BE2C (cell line): ENCODE measurements around the gene TMEM59L. TPM values are rescaled to one million over a fixed set of nuclear protein-coding genes. Genes with fewer than 3 reads are reported as not detected.

Experiments used
- DNase-seq: peaks from one replicate; pipeline ENCODE4 v3.0.0-alpha.2; 2020
- H3K27me3 ChIP-seq: fragments of 250-450 bp; sonication (Bioruptor Pico); 2 replicates; pipeline ENCODE4 v1.5.1; 2020; ENCODE audit warnings: mild to moderate bottlenecking
- H3K36me3 ChIP-seq: fragments of 250-450 bp; sonication (Bioruptor Pico); 2 replicates; pipeline ENCODE4 v1.5.1; 2020; ENCODE audit warnings: mild to moderate bottlenecking
- H3K4me1 ChIP-seq: fragments of 250-450 bp; sonication (Bioruptor Pico); 2 replicates; pipeline ENCODE4 v1.5.1; 2020
- H3K4me3 ChIP-seq: 2 replicates; pipeline ENCODE4 v1.5.1; 2011; ENCODE audit warnings: low read depth, low read length
- H3K9me3 ChIP-seq: fragments of 250-450 bp; sonication (Bioruptor Pico); 2 replicates; pipeline ENCODE4 v1.5.1; 2020
- polyA plus RNA-seq: library from polyadenylated mRNA; unstranded; fragments of >200 nt; gene quantifications from one replicate; pipeline ENCODE4 v1.2.1, GENCODE V29; 2012; ENCODE audit warnings: low read depth, missing spikeins; ENCODE audit not compliant: insufficient read length, insufficient read depth
- TF ChIP-seq, protein P1 (sequence below): IDR thresholded peaks from 2 replicates; pipeline ENCODE4 v1.5.1; 2012; ENCODE audit warnings: mild to moderate bottlenecking, low read depth, low read length

Gene TMEM59L
- 69.1 TPM for polyA plus RNA-seq

DNA sequence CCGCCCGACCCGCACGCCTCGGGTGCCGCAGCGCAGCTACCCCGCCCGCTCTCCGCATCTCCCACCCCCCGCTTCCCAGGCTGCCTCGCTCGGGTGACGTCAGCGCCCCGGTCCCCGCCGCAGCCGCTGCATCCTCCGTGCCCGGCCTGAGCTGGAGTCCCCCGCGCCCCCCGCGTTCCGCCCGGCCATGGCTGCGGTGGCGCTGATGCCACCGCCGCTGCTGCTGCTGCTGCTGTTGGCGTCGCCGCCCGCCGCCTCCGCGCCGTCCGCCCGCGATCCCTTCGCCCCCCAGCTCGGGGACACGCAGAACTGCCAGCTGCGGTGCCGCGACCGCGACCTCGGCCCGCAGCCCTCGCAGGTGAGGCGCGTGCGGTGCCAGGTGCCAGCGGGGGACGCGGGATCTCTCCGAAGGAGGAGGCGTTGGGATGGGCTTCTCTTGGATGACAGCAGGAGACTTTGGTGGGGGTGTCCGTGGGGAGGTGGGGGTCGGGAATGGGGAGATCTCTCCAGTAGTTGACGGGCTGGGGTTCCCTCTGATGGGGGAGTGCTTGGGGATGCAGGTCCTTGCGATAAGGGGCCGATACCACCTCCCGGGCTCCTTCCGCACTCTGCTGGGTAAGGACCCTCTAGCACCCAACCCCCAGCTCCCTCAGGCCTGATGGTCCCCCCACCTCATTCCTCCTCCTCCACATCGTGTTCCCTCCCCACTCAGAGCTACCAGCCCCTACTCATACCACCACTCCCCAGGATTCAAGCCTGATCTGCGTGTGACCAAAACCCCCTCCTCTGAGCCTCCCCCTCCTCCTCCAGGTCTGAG lies at the start of gene TMEM59L:
Gene TMEM59L (plus strand): TSS at position 99 of the 817 bp plus-strand sequence. CDS start 89 bp downstream, at position 188.
- no peaks in the 10 kb centered on the region for H3K4me1 ChIP-seq
- TF ChIP-seq, protein P1, sequence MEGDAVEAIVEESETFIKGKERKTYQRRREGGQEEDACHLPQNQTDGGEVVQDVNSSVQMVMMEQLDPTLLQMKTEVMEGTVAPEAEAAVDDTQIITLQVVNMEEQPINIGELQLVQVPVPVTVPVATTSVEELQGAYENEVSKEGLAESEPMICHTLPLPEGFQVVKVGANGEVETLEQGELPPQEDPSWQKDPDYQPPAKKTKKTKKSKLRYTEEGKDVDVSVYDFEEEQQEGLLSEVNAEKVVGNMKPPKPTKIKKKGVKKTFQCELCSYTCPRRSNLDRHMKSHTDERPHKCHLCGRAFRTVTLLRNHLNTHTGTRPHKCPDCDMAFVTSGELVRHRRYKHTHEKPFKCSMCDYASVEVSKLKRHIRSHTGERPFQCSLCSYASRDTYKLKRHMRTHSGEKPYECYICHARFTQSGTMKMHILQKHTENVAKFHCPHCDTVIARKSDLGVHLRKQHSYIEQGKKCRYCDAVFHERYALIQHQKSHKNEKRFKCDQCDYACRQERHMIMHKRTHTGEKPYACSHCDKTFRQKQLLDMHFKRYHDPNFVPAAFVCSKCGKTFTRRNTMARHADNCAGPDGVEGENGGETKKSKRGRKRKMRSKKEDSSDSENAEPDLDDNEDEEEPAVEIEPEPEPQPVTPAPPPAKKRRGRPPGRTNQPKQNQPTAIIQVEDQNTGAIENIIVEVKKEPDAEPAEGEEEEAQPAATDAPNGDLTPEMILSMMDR: no peak
- DNase-seq: peak; percentile 54
- peaks cover 73% of the 10 kb centered on the region for H3K27me3 ChIP-seq
- H3K4me3 ChIP-seq: peak within 1 kb of the TSS; percentile 38
- no peaks in the 10 kb centered on the region for H3K9me3 ChIP-seq
- no peaks in the 10 kb centered on the region for H3K36me3 ChIP-seq

DNA sequence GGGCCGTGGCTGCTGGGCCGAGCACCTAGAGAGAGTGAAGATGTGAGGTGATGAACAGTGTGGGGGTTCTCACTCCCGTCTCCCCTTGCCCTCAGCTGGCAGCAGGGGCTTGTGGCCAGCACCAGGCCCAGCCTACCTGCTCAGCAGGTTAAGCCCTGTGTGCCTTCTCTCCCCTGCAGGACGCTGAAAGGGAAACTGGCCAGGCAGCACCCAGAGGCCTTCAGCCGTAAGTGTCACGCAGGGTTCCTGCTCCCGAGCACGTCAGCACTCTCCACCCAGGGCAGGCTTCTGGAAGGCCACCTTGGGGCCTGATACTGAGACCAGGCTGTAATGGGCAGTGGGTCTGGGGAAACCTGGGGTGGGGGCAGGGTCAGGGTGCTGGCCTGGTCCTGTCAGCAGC lies 45.7 kb upstream of the TMEM59L start:
- Histone ChIP-seq H3K4me3 (no peak overlapping the region), H3K4me1 (no peaks in the 10 kb centered on the region), H3K9me3 (no peaks in the 10 kb centered on the region), H3K27me3 (no peaks in the 10 kb centered on the region), H3K36me3 (peaks cover 43% of the 10 kb centered on the region)
- TF ChIP-seq, protein P1: no peak
- no peak for DNase-seq

DNA sequence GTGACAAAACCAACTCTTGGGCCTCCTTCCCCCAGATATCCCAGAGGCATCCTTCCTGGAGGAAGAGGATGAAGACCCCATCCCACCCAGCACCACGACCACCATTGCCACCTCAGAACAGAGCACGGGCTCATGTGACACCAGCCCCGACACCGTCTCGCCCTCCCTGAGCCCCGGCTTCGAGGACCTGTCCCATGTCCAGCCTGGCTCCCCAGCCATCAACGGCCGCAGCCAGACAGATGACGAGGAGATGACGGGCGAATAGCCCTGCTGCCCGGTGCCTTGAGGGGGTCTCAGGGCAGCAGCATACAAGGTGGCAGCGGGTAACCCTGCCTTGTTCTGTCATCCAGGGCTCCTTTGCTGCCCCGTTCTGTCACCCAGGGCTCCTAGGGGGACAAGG lies 44.3 kb upstream of the TMEM59L start:
- Histone ChIP-seq H3K4me1 (no peaks in the 10 kb centered on the region), H3K36me3 (peaks cover 46% of the 10 kb centered on the region), H3K9me3 (no peaks in the 10 kb centered on the region), H3K27me3 (no peaks in the 10 kb centered on the region), H3K4me3 (no peak overlapping the region)
- no peak for DNase-seq
- TF ChIP-seq, protein P1: no peak

DNA sequence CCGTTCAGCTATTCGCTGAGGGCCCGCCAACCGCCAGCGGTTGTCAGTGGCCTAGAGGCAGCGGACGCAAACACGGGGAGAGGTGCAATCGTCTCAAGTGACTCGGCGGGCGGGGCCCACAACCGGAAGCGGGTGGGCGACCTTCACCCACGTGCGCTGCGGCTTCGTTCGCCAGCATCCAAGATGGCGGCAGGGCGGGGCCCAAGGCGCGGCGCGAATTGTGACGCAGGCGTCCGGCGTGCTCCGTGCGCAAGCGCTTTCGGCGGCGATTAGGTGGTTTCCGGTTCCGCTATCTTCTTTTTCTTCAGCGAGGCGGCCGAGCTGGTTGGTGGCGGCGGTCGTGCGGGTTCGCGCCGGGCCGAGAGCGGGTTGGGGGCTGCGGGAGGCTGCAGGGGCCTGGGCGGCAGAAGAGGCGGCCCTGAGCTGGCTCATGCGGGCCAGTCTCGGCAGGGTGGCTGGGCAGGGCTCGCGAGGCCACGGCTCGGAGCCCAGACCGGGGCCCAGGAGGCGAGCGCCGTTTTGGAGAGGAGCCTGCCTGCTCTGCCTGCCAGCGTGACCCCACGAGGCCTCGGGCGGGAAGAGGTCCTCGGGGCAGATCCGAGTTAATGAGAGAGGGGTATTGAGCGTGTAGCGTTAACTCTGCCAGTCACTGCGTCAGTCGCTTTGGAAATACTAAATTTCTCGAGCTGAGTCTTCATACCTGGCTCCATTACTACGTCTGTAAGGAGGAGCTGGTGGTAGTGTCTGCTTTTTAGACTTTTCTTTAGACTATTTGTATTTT lies 40.9 kb upstream of the TMEM59L start, which contains the start of gene UBA52:
Gene UBA52 (plus strand): TSS at position 294 of the 781 bp plus-strand sequence. CDS start 1,444 bp downstream, outside the sequence.
- Histone ChIP-seq H3K4me1 (no peaks in the 10 kb centered on the region), H3K9me3 (no peaks in the 10 kb centered on the region), H3K4me3 (peak within 1 kb of the TSS; percentile 100), H3K27me3 (no peaks in the 10 kb centered on the region), H3K36me3 (peaks cover 51% of the 10 kb centered on the region)
- TF ChIP-seq, protein P1: no peak
- DNase-seq: peak; percentile 99

DNA sequence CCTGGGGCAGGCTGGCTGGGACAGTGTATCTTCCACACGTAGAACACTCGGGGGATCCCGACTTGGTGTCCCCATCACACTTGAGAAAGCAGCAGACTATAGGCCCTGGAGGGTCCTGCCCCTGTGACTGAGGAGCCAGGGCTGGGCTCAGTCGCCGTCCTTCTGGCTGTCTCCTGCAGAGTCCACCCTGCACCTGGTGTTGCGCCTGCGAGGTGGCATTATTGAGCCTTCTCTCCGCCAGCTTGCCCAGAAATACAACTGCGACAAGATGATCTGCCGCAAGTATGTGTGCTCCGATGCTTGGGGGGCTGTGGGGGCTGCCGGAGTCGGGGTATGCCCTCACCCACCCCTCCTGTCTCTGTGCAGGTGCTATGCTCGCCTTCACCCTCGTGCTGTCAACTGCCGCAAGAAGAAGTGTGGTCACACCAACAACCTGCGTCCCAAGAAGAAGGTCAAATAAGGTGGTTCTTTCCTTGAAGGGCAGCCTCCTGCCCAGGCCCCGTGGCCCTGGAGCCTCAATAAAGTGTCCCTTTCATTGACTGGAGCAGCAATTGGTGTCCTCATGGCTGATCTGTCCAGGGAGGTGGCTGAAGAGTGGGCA lies 37.9 kb upstream of the TMEM59L start:
- Histone ChIP-seq H3K36me3 (peaks cover 56% of the 10 kb centered on the region), H3K4me3 (no peak overlapping the region), H3K27me3 (no peaks in the 10 kb centered on the region), H3K9me3 (no peaks in the 10 kb centered on the region), H3K4me1 (no peaks in the 10 kb centered on the region)
- TF ChIP-seq, protein P1: no peak
- DNase-seq: no peak
